Lung (tissue), 12 donors: ENCODE results near the gene SIAH3. TPM values are rescaled to one million over a fixed set of nuclear protein-coding genes. Genes with fewer than 3 reads are reported as not detected.

ENCODE experiments used
- ATAC-seq: fragments of 200-7000 bp; cut with Tn5 transposase; one replicate; pipeline ENCODE4 v1.9.1; 2020; ENCODE audit warnings: moderate number of reproducible peaks; ENCODE audit not compliant: insufficient read depth, low FRiP score
- DNase-seq, 3 donors: peaks; one replicate each; pipeline ENCODE4 v3.0.0-alpha.2; 2013 to 2017
- H3K27ac ChIP-seq, 2 donors: one replicate each; pipeline ENCODE4 v1.5.1; 2013; ENCODE audit warnings: mild to moderate bottlenecking in 2 of 2, moderate library complexity in 2 of 2, control low read depth in 1 of 2, inconsistent platforms in 1 of 2, low read depth in 1 of 2, low read length in 1 of 2
- H3K27me3 ChIP-seq, 3 donors: one replicate each; pipeline ENCODE4 v1.5.1; 2013; ENCODE audit warnings: low read length in 2 of 3; ENCODE audit not compliant: control insufficient read depth in 3 of 3, insufficient read depth in 3 of 3
- H3K36me3 ChIP-seq, 4 donors: one replicate each; pipeline ENCODE4 v1.5.1; 2013; ENCODE audit warnings: low read length in 4 of 4, mild to moderate bottlenecking in 1 of 4, moderate library complexity in 1 of 4; ENCODE audit not compliant: control insufficient read depth in 4 of 4, insufficient read depth in 4 of 4
- H3K4me1 ChIP-seq, 5 donors: one replicate each; pipeline ENCODE4 v1.5.1; 2013; ENCODE audit warnings: low read length in 5 of 5, mild to moderate bottlenecking in 2 of 5, moderate library complexity in 1 of 5; ENCODE audit not compliant: control insufficient read depth in 5 of 5, insufficient read depth in 5 of 5
- H3K4me3 ChIP-seq: one replicate; pipeline ENCODE4 v1.5.1; 2013; ENCODE audit warnings: mild to moderate bottlenecking, control low read depth, moderate library complexity
- H3K9ac ChIP-seq, 2 donors: one replicate each; pipeline ENCODE4 v1.5.1; 2013; ENCODE audit warnings: low read length in 2 of 2, control low read depth in 1 of 2; ENCODE audit not compliant: insufficient read depth in 1 of 2
- H3K9me3 ChIP-seq, 4 donors: one replicate each; pipeline ENCODE4 v1.5.1; 2013; ENCODE audit warnings: low read length in 3 of 4, mild to moderate bottlenecking in 1 of 4, moderate library complexity in 1 of 4; ENCODE audit not compliant: control insufficient read depth in 4 of 4, insufficient read depth in 3 of 4
- CTCF ChIP-seq: IDR thresholded peaks from 2 replicates; pipeline ENCODE4 v1.5.1; 2012; ENCODE audit warnings: mild to moderate bottlenecking; ENCODE audit errors: control extremely low read depth, extremely low read depth
- WGBS, 2 donors: extraction: QIAGEN DNeasy Blood & Tissue Kit; methylation state at CpG; one replicate each; pipeline ENCODE4 v1.1.7; 2013; 5-methylcytosine and 5-hydroxymethylcytosine counted together
- polyA plus RNA-seq, 2 donors: library from polyadenylated mRNA; stranded (reverse); fragments of 200-250 nt; gene quantifications; one replicate each; pipeline ENCODE4 v1.2.1, GENCODE V29; 2013
- total RNA-seq, 2 donors: library from RNA; depleted of rRNA in 1 of 2; stranded (reverse); fragments of >200 nt in 1 of 2; gene quantifications; one replicate each; pipeline ENCODE4 v1.2.1, GENCODE V29; 2014 to 2021
- donor health status: control.
- donor health status: control.
- donor health status: Bipolar disorder and iron deficiency.
- donor health status: healthy.
- donor health status: DM: yes; HTN: yes; CAD: no.

SIAH3 gene
- total and polyA plus RNA-seq, 4 donors: 0.03 to 0.31 (median 0.05) TPM

GRCh38 chr13:45886466-45886865, 34.9 kb upstream of the SIAH3 start:
- no peak for TF ChIP-seq CTCF
- peaks cover 0 to 4% (median 0%) of the 10 kb centered on the region in 3 donors for H3K27me3 ChIP-seq
- H3K27ac ChIP-seq: no peak overlapping the region

GRCh38 chr13:45885194-45885593, 33.6 kb upstream of the SIAH3 start:
- Histone ChIP-seq H3K4me3 (no peak overlapping the region), H3K27ac (no peak overlapping the region), H3K4me1 (no peaks in the 10 kb centered on the region), H3K27me3 (peaks cover 0 to 2% (median 0%) of the 10 kb centered on the region in 3 donors), H3K9ac (no peak overlapping the region), H3K9me3 (no peaks in the 10 kb centered on the region), H3K36me3 (no peaks in the 10 kb centered on the region)
- DNase-seq: no peak
- no peak for ATAC-seq
- TF ChIP-seq CTCF: no peak
- 91 to 94% methylated on average over 5 of the region's 5 CpGs for WGBS, 2 donors

More at GRCh38 chr13:45886466-45886865, 34.9 kb upstream of the SIAH3 start:
- Histone ChIP-seq H3K9ac (no peak overlapping the region), H3K36me3 (no peaks in the 10 kb centered on the region), H3K4me3 (no peak overlapping the region), H3K9me3 (no peaks in the 10 kb centered on the region), H3K4me1 (no peaks in the 10 kb centered on the region)
- 77 to 85% methylated on average over 7 of the region's 7 CpGs for WGBS, 2 donors
- no peak for DNase-seq
- no peak for ATAC-seq

GRCh38 chr13:45882626-45883025, 31.1 kb upstream of the SIAH3 start:
- ATAC-seq (no peak), DNase-seq (no peak)
- TF ChIP-seq CTCF: no peak
- no peak overlapping the region for H3K27ac ChIP-seq
- H3K9ac ChIP-seq: no peak overlapping the region
- no peaks in the 10 kb centered on the region for H3K4me1 ChIP-seq
- peaks cover 0 to 2% (median 0%) of the 10 kb centered on the region in 4 donors for H3K36me3 ChIP-seq
- H3K9me3 ChIP-seq: no peaks in the 10 kb centered on the region
- peaks cover 0 to 2% (median 0%) of the 10 kb centered on the region in 3 donors for H3K27me3 ChIP-seq
- 88 to 94% methylated on average over 1 of the region's 1 CpG for WGBS, 2 donors
- no peak overlapping the region for H3K4me3 ChIP-seq

GRCh38 chr13:45881353-45881752, 29.8 kb upstream of the SIAH3 start:
- Histone ChIP-seq H3K9ac (no peak overlapping the region), H3K4me3 (no peak overlapping the region), H3K27me3 (peaks cover 0 to 2% (median 0%) of the 10 kb centered on the region in 3 donors), H3K36me3 (peaks cover 0 to 2% (median 0%) of the 10 kb centered on the region in 4 donors), H3K4me1 (no peaks in the 10 kb centered on the region), H3K27ac (no peak overlapping the region), H3K9me3 (no peaks in the 10 kb centered on the region)
- 97% methylated on average over 2 of the region's 2 CpGs for WGBS, 2 donors
- DNase-seq (no peak), ATAC-seq (no peak)
- no peak for TF ChIP-seq CTCF
